ENCODE data around the gene PRKCE. TPM values are rescaled to one million over a fixed set of nuclear protein-coding genes. Genes with fewer than 3 reads are reported as not detected.

PRKCE gene
- total and polyA plus RNA-seq, 2 donors (not counting 3 experiments of a cell fraction or from before 2014, with no cell fraction given) = 27.9 to 33.9 TPM

DNA sequence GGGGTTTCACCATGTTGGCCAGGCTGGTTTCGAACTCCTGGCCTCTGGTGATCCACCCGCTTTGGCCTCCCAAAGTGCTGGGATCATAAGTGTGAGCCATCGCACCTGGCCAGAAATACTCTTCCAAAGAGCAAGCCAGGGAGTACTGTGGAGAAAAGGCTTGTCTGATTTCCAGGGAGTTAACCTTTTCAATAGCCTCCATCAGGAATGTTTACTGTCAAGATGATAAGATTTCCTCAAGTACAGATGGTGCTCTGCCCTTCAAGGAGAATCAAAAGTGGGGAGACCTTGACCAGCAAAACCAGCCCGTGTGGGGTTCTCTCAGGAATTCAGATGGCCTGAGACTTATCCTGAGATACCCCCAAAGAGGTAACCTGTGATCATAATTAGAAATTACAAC is 237.2 kb downstream of the PRKCE start:
- Histone ChIP-seq H3K9me1 (replicated peaks; ENCODE audit: control insufficient read depth, extremely low read depth, insufficient read depth, low read length) (no peaks in the 10 kb centered on the region), H3K36me3 (ENCODE audit: control insufficient read depth in 2 of 2, extremely low read depth in 1 of 2, insufficient read depth in 2 of 2, low read length in 2 of 2) (no peaks in the 10 kb centered on the region), H4K20me1 (replicated peaks; ENCODE audit: control insufficient read depth, extremely low read depth, insufficient read depth, low read length) (no peaks in the 10 kb centered on the region), H3K79me2 (ENCODE audit: control insufficient read depth, insufficient read depth, low read length) (no peaks in the 10 kb centered on the region), H3K9ac (replicated peaks; ENCODE audit: extremely low read depth, insufficient read depth, low read length) (no peak overlapping the region), H3K27ac (ENCODE audit: insufficient read depth, low read depth, low read length) (no peak overlapping the region), H3K4me2 (ENCODE audit: insufficient read depth, low read length) (no peak overlapping the region), H3K4me3 (replicated peaks in 1 of 3; ENCODE audit: insufficient read depth in 1 of 3, low read depth in 1 of 3, low read length in 3 of 3) (no peak overlapping the region), H3K9me3 (replicated peaks; ENCODE audit: control insufficient read depth, insufficient read depth, low read length) (no peaks in the 10 kb centered on the region), H2AFZ (ENCODE audit: low read depth, low read length) (no peak overlapping the region), H3K4me1 (ENCODE audit: control insufficient read depth, extremely low read depth, insufficient read depth, low read length) (no peaks in the 10 kb centered on the region), H3K27me3 (ENCODE audit: control insufficient read depth in 2 of 2, insufficient read depth in 2 of 2, low read length in 2 of 2) (no peaks in the 10 kb centered on the region)
- intact Hi-C loops (cut with micrococcal nuclease) (no loop called here), dilution Hi-C loops (cut with MboI; ENCODE audit: extremely low pct_ligation_motif_present, low sequenced_read_pairs) (no loop called here)
- FAIRE-seq (no peak), DNase-seq (ENCODE audit: low read depth, low spot score) (no peak)
- BruUV-seq (replicated peaks) = no TSS peak
- ChIA-PET CTCF (interaction anchor here (1.3 kb wide), 1 partner anchor 10 kb away, joined by 4 read pairs; no protein-coding TSS in a partner anchor), POLR2A (no interaction called here)
- TF ChIP-seq JUN (IDR thresholded peaks at IDR 0.05; ENCODE audit: borderline replicate concordance, insufficient read depth, insufficient read length, low read depth) = no peak
- no peak for TF ChIP-seq MYC (IDR thresholded peaks at IDR 0.05; ENCODE audit: low read depth, low read length)
- TF ChIP-seq, protein P1, sequence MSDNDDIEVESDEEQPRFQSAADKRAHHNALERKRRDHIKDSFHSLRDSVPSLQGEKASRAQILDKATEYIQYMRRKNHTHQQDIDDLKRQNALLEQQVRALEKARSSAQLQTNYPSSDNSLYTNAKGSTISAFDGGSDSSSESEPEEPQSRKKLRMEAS (IDR thresholded peaks at IDR 0.05; ENCODE audit: insufficient read depth, insufficient read length) = no peak
- no peak for TF ChIP-seq POLR2AphosphoS5 (IDR thresholded peaks at IDR 0.05; ENCODE audit: insufficient read depth, low read depth, low read length)
- no peak for TF ChIP-seq EZH2 (IDR thresholded peaks at IDR 0.05; ENCODE audit: borderline replicate concordance, low read depth, low read length, severe bottlenecking)
- TF ChIP-seq POLR2A (IDR thresholded peaks at IDR 0.05; ENCODE audit: low read depth, low read length) = no peak
- TF ChIP-seq, protein P2, sequence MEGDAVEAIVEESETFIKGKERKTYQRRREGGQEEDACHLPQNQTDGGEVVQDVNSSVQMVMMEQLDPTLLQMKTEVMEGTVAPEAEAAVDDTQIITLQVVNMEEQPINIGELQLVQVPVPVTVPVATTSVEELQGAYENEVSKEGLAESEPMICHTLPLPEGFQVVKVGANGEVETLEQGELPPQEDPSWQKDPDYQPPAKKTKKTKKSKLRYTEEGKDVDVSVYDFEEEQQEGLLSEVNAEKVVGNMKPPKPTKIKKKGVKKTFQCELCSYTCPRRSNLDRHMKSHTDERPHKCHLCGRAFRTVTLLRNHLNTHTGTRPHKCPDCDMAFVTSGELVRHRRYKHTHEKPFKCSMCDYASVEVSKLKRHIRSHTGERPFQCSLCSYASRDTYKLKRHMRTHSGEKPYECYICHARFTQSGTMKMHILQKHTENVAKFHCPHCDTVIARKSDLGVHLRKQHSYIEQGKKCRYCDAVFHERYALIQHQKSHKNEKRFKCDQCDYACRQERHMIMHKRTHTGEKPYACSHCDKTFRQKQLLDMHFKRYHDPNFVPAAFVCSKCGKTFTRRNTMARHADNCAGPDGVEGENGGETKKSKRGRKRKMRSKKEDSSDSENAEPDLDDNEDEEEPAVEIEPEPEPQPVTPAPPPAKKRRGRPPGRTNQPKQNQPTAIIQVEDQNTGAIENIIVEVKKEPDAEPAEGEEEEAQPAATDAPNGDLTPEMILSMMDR (IDR thresholded peaks at IDR 0.05; ENCODE audit: extremely low read depth in 1 of 2, insufficient read depth in 1 of 2, low read depth in 1 of 2, low read length in 2 of 2) = no peak
- TF ChIP-seq FOS (IDR thresholded peaks at IDR 0.05; ENCODE audit: borderline replicate concordance, insufficient read depth, low read length) = no peak
- no peak for TF ChIP-seq GATA2 (IDR thresholded peaks at IDR 0.05; ENCODE audit: insufficient read depth, insufficient read length, low read depth, low read length)
